Colonic mucosa (tissue), 4 donors: Measurements from ENCODE around the gene PACS1. TPM values are rescaled to one million over a fixed set of nuclear protein-coding genes. Genes with fewer than 3 reads are reported as not detected.
A peak's percentile ranks its signal among the peaks of the same experiment; 100 is the strongest.

Experiments used
- DNase-seq: peaks from one replicate; pipeline ENCODE4 v3.0.0-alpha.2; 2020
- H3K27ac ChIP-seq: fragments of 200-600 bp; one replicate; pipeline ENCODE4 v1.8.0; 2021
- H3K27me3 ChIP-seq: fragments of 200-600 bp; one replicate; pipeline ENCODE4 v1.8.0; 2021
- H3K36me3 ChIP-seq: fragments of 200-600 bp; one replicate; pipeline ENCODE4 v1.8.0; 2021
- H3K4me1 ChIP-seq: fragments of 200-600 bp; one replicate; pipeline ENCODE4 v1.8.0; 2021; ENCODE audit warnings: mild to moderate bottlenecking
- H3K4me3 ChIP-seq: fragments of 200-600 bp; one replicate; pipeline ENCODE4 v1.8.0; 2021
- H3K9ac ChIP-seq, 2 donors: one replicate each; pipeline ENCODE4 v1.7.0; 2013; ENCODE audit warnings: control low read depth in 2 of 2, low read depth in 2 of 2, low read length in 2 of 2
- H3K9me3 ChIP-seq: fragments of 200-600 bp; one replicate; pipeline ENCODE4 v1.8.0; 2021
- intact Hi-C: fragments of 100-400 bp; cut with DNase I; formaldehyde crosslinking; loops from one replicate; pipeline ENCODE4 v1.14.1; 2022
- total RNA-seq, 2 donors: library from RNA; stranded (reverse); fragmentation: NEBNext Ultra II Directional in 1 of 2; extraction: Animal tissue kit (Norgen Biotek cat#: 25700) in 1 of 2; gene quantifications; one replicate each; pipeline ENCODE4 v1.2.1, GENCODE V29; 2021
- TF ChIP-seq, protein P1 (sequence below): fragments of 200-600 bp; IDR thresholded peaks from one replicate; pipeline ENCODE4 v1.8.0; 2022; ENCODE audit warnings: antibody characterized with exemption, mild to moderate bottlenecking
- donor health status: healthy.
- donor health status: DM: no; HTN: no; CAD: no.
- donor health status: DM: no; HTN: no; CAD: no.

PACS1 gene
- total RNA-seq, 2 donors from 2014 or later = 10.1 to 20.9 TPM

DNA sequence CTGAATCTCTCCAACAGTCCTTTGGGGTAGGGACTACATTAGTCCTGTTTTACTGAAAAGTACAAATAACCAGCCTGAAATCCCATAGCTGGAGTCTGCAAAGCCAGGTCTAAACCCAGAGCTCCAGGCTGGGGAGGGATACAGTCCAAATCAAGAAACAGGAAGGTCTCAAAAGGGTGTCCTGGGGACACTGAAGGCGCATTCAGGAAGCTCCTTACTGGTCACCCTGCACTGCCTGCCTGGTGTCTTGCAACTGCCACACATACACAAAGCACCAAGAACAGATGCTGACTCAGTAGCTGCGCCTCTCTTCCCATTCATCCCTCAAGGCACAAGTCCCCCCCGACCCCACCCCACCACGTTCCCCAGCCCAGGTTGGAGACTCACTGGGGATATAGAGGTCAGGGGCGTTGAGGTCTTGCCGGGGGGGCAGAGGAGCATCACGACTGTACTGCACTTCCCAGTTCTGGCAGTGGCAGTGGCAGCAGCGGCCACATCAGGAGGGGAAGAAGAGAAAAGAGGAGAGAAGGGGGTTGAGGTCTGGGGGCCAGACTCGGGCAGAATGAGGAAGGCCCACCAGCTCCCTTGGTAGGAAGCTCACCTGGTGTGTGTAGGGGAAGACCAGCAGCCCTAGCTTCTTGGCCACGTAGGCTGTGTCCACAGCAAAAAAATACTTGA, 217.3 kb downstream of the PACS1 start:
- H3K27me3 ChIP-seq = peaks cover 12% of the 10 kb centered on the region
- no peaks in the 10 kb centered on the region for H3K9me3 ChIP-seq
- no peaks in the 10 kb centered on the region for H3K36me3 ChIP-seq
- H3K9ac ChIP-seq = peak overlapping the region in 1 of 2 donors; percentile 95
- peaks cover 11% of the 10 kb centered on the region for H3K4me1 ChIP-seq
- H3K4me3 ChIP-seq = no peak overlapping the region
- no peak overlapping the region for H3K27ac ChIP-seq
- intact Hi-C loops = no loop called here
- TF ChIP-seq, protein P1, sequence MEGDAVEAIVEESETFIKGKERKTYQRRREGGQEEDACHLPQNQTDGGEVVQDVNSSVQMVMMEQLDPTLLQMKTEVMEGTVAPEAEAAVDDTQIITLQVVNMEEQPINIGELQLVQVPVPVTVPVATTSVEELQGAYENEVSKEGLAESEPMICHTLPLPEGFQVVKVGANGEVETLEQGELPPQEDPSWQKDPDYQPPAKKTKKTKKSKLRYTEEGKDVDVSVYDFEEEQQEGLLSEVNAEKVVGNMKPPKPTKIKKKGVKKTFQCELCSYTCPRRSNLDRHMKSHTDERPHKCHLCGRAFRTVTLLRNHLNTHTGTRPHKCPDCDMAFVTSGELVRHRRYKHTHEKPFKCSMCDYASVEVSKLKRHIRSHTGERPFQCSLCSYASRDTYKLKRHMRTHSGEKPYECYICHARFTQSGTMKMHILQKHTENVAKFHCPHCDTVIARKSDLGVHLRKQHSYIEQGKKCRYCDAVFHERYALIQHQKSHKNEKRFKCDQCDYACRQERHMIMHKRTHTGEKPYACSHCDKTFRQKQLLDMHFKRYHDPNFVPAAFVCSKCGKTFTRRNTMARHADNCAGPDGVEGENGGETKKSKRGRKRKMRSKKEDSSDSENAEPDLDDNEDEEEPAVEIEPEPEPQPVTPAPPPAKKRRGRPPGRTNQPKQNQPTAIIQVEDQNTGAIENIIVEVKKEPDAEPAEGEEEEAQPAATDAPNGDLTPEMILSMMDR = no peak
- no peak for DNase-seq

DNA sequence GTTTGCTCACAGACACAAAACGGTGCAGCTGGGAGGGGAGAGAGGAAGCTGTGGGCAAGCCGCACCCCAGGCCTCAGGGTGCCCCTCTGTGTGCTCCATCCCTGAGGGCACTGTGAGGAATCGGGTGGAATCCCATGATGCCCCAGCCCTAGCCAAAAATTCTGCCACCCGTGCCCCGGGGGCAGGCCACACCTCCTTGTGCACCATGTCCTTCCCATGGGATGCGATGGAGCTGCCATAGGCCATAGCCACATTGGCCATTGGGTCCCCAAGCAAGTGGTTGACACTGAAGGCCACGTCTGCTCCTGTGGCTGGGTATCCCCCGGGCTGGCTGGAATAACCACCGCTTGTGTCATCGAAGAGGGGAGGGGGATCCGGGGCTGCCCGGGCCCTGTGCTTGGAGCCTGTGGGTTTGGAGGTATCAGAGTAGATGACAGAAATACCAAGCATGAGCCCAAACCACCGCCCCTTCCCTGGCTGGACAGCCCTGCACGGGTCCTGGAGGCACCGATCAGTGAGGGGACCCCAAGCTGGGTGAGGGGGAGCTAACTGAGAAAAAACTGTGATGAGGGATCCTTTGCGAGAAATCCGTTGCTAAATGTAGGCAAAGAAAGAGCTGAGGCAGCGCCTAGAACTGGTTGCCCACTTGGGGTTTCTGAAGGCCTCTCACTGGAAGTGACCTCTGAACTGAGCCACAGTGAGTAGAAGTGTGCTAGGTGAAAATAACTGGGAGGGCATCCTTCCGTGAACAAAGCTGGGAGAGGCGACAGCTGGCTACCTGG, 218.0 kb downstream of the PACS1 start:
- Histone ChIP-seq H3K4me1 (peaks cover 11% of the 10 kb centered on the region), H3K4me3 (peak overlapping the region; percentile 90), H3K9me3 (no peaks in the 10 kb centered on the region), H3K27ac (peak overlapping the region; percentile 92), H3K36me3 (no peaks in the 10 kb centered on the region), H3K9ac (peak overlapping the region; percentile 94 to 95), H3K27me3 (peaks cover 15% of the 10 kb centered on the region)
- DNase-seq = no peak
- TF ChIP-seq, protein P1 = no peak
- intact Hi-C loops = no loop called here

DNA sequence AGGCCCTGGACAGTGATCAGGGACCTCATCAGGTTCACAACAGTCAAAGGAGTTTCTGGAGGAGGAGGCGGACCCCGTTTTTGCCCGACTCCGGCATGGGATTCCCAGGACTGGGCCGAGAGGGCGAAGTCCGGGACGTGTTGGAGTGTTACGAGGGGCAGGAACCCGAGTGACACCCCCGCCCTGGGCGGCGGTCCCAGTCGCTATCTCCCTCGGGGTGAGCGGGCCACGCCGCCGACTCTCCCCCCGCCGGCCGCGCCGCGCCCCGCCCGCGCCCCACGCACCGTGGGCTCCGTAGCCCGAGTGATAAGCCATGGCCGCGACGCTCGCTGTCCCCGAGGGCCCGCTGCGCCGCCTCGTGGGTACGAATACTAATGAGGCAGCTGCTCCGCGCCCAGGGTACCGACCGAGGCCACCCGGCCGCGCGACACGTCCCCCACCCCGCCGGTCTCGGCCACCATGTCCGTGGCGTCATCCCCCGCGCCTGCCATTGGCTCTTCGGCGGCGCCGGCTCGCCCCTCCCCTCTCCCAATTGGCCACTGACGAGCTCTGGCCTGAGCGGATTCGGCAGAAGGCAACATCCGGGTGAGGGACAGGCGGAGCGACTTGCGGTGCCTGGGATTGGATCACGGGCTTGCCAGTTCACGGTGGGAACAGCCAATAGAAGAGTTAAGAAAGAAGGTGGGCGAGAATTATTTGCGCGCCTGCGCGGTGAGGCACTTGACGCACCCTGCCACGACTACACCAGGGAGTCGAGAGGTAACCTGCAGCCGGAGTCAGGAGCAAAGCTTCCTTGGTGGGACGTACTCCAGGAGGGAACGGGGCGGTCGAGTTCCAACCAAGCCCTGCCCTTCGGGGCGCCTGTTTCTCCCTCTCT, 218.8 kb downstream of the PACS1 start, which contains the start of gene YIF1A:
TSS of gene YIF1A (minus strand) at position 473 of the 877 bp plus-strand sequence. CDS start at position 315, 158 bp downstream.
- Histone ChIP-seq H3K27ac (peak within 1 kb of the TSS; percentile 92), H3K4me3 (peak within 1 kb of the TSS; percentile 90), H3K4me1 (peaks cover 11% of the 10 kb centered on the region), H3K27me3 (peaks cover 15% of the 10 kb centered on the region), H3K36me3 (no peaks in the 10 kb centered on the region), H3K9ac (peak within 1 kb of the TSS; percentile 94 to 95), H3K9me3 (no peaks in the 10 kb centered on the region)
- intact Hi-C loops = no loop called here
- peak; percentile 98 for DNase-seq
- TF ChIP-seq, protein P1 = no peak

DNA sequence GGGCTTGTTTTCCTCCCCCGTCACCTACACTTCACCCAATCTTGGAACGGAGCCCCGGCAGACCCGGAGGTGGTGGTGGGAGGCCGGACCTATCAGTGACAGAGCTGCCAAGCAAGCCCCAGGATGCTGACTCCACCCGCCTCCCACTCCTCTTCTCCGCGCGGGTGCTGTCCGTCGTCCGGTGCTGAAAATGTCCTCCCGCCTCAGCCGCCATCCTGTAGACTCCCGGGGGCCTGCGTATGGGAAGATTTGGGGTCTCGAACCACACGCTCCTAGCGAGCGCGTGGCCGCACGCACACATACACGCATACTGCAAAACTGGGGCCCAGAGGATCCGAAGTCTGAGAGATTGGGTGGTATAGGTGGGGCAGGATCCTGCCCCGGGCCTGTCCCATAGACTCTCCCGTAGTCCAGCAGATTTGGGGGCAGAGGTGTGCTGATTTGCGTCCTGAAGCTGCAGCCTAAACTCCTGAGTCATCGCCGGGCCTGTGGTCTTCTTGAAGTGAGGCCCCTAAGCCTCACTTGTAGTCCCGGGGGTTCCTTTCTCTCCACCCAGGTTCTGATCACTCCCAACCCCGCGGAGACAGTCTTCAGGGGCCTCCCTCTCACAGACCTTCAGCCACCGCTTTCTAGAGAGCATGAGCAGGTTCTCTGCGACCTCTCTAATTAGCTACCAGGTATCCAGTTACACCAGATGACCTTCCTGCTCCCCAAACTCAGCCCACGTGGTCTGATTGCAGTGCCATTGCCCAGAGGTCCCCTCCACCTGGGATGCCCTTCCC, 219.7 kb downstream of the PACS1 start:
- intact Hi-C loops = no loop called here

More for the DNA sequence above, 219.7 kb downstream of the PACS1 start:
- H3K9me3 ChIP-seq = no peaks in the 10 kb centered on the region
- H3K4me1 ChIP-seq = peaks cover 11% of the 10 kb centered on the region
- peak overlapping the region; percentile 92 for H3K27ac ChIP-seq
- TF ChIP-seq, protein P1 = no peak
- H3K27me3 ChIP-seq = peaks cover 15% of the 10 kb centered on the region
- no peaks in the 10 kb centered on the region for H3K36me3 ChIP-seq
- H3K4me3 ChIP-seq = peak overlapping the region; percentile 90
- DNase-seq = peak; percentile 83
- H3K9ac ChIP-seq = peak overlapping the region; percentile 71 to 75
